Measurements from ENCODE around the gene RPS14. TPM values are rescaled to one million over a fixed set of nuclear protein-coding genes. Genes with fewer than 3 reads are reported as not detected.

The RPS14 gene
- total and polyA plus RNA-seq, 9 of the 15 experiments (the other 6 are each of a cell fraction or from before 2014, with no cell fraction given), result 1,824 to 5,983 (median 3,017) TPM

DNA sequence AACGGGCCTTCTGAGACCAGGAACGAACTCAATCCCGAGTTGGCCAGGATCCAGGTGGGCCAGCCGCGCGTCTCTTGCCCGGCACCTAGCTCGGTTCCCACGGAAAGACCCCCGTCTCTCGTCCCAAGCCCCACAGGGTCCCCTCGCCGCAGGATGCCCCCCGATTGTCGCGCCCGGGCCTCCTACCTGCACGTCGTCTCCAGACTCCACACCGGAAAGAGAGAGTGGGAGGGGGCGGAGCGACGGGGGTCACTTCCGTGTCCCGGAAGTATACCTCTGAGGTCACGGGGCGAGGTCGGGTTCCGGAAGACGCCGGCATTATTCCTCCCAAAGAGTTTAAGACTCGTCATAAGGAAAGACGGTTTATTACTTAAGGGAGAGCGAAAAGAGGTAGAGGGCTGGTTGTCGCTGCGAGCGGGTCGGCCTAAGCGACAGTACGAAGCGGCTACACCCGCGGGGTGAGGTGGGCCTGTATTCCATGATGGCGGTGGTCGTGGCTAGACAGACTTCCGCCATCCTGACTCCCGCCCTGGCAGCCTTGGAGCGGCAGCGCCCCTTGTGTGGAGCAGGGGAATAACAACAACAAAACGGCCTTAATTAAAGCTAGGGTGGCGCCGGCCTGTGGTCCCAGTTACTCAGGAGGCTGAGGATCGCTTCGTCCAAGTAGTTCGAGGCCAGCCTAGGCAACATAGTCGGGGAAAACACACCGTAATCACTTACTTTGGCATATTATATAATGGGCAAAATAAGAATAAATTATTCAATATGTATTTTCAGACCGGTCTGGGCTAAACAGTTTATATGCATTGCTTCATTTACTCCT is at the start of gene RPS14 (continued):
- TF ChIP-seq SMARCB1 (IDR thresholded peaks at IDR 0.05; ENCODE audit: insufficient read length, low read depth) (no peak), ARID1B (IDR thresholded peaks at IDR 0.05) (peak; percentile 47; the same call in 1 of the 2 replicates), SNIP1 (IDR thresholded peaks at IDR 0.05; ENCODE audit: low read depth) (peak; percentile 92), POLR2AphosphoS2 (IDR thresholded peaks at IDR 0.05; ENCODE audit: low read length) (peak; percentile 56; the same call in 1 of the 2 replicates), HLTF (IDR thresholded peaks at IDR 0.05) (peak; percentile 67; the same call in 1 of the 2 replicates), ZNF740 (CRISPR knock-in tag; IDR thresholded peaks at IDR 0.05) (no peak), ZNF740 (tag; IDR thresholded peaks at IDR 0.05) (no peak), FOXP1 (CRISPR knock-in tag; IDR thresholded peaks at IDR 0.05) (peak; percentile 45; the same call in 1 of the 2 replicates), HDAC3 (IDR thresholded peaks at IDR 0.05; ENCODE audit: borderline replicate concordance, partially characterized antibody) (no peak), U2AF1 (optimal IDR thresholded peaks at IDR 0.05; ENCODE audit: low read depth, low read length) (no peak)
- TF ChIP-seq, protein P1, sequence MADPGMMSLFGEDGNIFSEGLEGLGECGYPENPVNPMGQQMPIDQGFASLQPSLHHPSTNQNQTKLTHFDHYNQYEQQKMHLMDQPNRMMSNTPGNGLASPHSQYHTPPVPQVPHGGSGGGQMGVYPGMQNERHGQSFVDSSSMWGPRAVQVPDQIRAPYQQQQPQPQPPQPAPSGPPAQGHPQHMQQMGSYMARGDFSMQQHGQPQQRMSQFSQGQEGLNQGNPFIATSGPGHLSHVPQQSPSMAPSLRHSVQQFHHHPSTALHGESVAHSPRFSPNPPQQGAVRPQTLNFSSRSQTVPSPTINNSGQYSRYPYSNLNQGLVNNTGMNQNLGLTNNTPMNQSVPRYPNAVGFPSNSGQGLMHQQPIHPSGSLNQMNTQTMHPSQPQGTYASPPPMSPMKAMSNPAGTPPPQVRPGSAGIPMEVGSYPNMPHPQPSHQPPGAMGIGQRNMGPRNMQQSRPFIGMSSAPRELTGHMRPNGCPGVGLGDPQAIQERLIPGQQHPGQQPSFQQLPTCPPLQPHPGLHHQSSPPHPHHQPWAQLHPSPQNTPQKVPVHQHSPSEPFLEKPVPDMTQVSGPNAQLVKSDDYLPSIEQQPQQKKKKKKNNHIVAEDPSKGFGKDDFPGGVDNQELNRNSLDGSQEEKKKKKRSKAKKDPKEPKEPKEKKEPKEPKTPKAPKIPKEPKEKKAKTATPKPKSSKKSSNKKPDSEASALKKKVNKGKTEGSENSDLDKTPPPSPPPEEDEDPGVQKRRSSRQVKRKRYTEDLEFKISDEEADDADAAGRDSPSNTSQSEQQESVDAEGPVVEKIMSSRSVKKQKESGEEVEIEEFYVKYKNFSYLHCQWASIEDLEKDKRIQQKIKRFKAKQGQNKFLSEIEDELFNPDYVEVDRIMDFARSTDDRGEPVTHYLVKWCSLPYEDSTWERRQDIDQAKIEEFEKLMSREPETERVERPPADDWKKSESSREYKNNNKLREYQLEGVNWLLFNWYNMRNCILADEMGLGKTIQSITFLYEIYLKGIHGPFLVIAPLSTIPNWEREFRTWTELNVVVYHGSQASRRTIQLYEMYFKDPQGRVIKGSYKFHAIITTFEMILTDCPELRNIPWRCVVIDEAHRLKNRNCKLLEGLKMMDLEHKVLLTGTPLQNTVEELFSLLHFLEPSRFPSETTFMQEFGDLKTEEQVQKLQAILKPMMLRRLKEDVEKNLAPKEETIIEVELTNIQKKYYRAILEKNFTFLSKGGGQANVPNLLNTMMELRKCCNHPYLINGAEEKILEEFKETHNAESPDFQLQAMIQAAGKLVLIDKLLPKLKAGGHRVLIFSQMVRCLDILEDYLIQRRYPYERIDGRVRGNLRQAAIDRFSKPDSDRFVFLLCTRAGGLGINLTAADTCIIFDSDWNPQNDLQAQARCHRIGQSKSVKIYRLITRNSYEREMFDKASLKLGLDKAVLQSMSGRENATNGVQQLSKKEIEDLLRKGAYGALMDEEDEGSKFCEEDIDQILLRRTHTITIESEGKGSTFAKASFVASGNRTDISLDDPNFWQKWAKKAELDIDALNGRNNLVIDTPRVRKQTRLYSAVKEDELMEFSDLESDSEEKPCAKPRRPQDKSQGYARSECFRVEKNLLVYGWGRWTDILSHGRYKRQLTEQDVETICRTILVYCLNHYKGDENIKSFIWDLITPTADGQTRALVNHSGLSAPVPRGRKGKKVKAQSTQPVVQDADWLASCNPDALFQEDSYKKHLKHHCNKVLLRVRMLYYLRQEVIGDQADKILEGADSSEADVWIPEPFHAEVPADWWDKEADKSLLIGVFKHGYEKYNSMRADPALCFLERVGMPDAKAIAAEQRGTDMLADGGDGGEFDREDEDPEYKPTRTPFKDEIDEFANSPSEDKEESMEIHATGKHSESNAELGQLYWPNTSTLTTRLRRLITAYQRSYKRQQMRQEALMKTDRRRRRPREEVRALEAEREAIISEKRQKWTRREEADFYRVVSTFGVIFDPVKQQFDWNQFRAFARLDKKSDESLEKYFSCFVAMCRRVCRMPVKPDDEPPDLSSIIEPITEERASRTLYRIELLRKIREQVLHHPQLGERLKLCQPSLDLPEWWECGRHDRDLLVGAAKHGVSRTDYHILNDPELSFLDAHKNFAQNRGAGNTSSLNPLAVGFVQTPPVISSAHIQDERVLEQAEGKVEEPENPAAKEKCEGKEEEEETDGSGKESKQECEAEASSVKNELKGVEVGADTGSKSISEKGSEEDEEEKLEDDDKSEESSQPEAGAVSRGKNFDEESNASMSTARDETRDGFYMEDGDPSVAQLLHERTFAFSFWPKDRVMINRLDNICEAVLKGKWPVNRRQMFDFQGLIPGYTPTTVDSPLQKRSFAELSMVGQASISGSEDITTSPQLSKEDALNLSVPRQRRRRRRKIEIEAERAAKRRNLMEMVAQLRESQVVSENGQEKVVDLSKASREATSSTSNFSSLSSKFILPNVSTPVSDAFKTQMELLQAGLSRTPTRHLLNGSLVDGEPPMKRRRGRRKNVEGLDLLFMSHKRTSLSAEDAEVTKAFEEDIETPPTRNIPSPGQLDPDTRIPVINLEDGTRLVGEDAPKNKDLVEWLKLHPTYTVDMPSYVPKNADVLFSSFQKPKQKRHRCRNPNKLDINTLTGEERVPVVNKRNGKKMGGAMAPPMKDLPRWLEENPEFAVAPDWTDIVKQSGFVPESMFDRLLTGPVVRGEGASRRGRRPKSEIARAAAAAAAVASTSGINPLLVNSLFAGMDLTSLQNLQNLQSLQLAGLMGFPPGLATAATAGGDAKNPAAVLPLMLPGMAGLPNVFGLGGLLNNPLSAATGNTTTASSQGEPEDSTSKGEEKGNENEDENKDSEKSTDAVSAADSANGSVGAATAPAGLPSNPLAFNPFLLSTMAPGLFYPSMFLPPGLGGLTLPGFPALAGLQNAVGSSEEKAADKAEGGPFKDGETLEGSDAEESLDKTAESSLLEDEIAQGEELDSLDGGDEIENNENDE (IDR thresholded peaks at IDR 0.05; ENCODE audit: low read depth, low read length), result no peak
